Occipital lobe (tissue), 2 donors: ENCODE measurements around the gene FOLR3. TPM values are rescaled to one million over a fixed set of nuclear protein-coding genes. Genes with fewer than 3 reads are reported as not detected.
"Not testable (repeated sequence)": the region's sequence is repeated elsewhere in the genome, so short reads cannot be mapped to it uniquely, and the experiment has no call there.

Source experiments
- DNase-seq: peaks from one replicate; lab custom pipeline; 2025; lab: John Stamatoyannopoulos, UW
- total RNA-seq: library from RNA; depleted of rRNA; stranded (reverse); fragments of >200 nt; gene quantifications from one replicate; pipeline ENCODE4 v1.2.3, GENCODE V29; 2014

The FOLR3 gene
- total RNA-seq, 1 donor from 2014 or later, result not detected

DNA sequence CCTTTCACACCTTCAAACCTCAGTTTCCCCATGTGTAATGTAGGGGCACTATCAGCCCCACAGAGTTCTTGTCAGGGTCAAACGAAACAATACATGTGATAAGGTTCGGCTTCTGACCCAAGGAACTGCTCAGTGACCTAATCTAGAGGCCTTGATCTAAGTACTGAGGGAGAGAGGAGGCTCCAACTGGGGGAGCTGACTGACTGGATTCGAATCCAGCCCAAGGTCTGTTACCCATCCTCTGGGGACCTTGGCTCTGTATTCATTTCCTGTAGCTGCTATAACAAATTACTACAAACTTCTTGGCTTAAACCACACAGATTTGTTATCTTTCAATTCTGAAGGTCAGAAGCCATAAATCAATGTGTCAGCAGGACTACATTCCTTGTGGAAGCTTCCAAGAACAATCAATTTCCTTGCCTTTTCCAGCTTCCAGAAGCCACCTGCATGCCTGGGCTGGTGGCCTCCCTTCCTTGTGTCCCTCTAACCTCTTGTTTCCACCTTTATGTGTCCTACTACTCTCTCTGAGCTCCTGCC lies 12.3 kb upstream of the FOLR3 start:
- DNase-seq, result no peak

DNA sequence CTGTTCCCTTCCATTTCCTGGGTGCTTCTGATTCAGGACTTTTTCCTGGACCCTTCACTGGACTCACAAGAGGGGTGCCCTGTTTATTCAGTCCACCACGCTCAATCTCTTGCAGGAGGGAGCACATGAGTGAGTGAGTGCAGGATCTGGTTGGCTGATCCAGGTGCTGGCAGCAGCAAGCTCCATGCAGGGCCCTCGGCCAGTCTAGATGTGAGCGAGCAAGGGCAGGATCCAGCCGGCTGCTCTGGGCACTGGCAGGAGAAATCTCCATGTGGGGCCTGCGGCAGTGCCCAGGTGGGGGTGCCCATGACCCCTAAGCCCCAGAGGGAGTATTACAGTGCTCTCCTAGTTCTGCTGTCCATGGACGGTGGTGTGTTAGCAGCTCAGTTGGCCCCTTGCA lies 11.5 kb upstream of the FOLR3 start:
- no peak for DNase-seq

DNA sequence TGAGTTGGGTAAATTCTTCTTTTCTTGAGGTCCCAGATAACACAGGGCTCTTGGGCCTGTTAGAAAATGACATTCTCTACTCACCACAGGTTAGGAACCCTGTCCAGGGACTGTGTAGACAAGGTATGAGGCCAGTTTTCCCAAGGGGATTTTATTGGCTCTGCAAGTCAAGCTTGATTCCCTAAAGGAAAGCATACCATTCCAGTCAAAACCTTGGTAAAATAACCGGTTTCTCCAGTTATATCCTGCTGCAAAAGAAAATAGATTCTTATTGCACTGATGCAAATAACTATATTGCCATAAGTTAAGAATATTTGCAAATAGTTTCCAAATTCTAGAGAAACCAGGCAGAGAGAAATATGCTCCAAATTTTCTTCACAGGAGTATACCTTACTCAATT lies 9.6 kb upstream of the FOLR3 start:
- no peak for DNase-seq

DNA sequence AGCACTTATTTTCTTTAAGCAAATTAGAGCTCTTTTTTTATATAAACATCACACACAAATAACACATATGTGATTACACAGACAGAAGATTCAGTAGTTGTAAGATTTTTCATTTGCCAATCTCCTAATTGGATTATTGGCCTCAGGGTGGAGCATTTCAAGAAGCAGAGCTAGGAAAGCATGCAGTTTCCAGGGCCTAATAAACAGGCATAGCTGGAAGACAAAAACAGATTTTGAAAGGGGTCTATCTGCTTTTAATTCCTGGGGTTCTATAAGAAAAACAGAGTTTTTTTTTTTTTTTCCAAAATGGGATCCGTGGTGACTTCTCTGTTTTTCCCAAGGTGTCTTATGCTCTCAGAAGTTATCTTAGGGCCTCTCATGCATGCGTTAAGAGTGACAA lies 7.6 kb upstream of the FOLR3 start:
- DNase-seq, result no peak

DNA sequence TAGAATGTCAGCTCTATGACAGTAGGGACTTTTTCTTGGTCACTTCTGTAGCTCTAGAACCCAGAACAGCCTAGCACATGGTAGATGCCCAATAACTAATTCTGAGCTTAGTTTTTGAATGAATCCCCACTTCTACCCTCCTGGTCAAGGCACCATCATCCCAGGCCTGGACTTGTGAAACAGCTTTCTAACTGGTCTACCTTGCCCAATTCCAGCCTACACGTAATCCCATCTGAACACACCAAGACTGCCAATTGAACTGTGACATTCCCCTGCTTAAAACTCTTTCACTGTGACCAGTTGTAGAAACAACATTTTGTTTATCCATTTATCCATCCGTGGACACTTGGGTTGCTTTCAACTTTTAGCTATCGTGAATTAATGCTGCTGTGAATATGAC lies 6.1 kb upstream of the FOLR3 start:
- no peak for DNase-seq

DNA sequence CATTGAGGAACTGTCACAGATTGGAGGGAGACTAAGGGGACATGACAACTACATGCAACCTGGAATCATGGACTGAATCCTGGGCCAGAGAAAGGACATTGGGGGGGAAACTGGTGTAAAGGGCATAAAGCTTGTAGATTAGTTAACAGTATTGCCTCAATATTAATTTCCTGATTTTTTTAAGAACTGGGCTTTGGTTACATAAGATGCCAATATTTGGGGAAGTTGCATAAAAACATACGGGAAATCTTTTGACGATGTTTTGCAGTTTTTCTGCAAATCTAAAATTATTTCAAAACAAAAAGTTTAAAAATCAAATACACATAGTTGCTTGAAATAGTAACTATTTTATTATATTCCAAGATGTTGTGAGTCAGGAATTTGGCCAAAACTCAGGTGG lies 2.9 kb upstream of the FOLR3 start:
- no peak for DNase-seq

DNA sequence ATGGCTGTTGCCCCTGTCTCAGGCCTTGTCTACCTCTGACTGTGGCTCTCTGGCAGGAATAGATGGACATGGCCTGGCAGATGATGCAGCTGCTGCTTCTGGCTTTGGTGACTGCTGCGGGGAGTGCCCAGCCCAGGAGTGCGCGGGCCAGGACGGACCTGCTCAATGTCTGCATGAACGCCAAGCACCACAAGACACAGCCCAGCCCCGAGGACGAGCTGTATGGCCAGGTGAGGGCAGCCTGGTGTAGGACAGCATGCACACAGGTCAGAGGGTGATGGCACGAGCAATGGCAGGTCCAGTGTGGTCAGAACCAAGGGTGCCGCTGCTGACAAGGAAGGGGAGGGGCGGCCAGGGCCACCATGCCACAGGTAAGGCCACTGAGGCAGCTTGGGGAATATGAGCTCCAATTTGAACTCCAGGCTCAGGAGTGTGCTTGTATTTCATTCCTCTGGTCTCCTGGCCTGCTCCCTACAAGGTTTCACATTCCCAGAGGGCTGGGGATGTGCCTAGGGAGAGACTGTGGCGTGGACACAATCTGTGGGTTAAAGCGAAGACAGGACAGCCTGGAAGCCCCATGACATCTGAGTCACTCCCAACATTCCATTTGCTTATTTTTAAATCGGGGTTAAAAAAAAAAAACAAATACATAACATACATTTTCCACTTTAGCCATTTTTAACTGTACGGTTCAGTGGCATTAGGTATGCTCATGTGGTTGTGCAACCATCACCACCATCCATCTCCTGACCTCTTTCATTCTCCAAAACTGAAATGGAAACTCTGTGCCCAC lies 562 bp downstream of the FOLR3 start:
- DNase-seq, result no peak

DNA sequence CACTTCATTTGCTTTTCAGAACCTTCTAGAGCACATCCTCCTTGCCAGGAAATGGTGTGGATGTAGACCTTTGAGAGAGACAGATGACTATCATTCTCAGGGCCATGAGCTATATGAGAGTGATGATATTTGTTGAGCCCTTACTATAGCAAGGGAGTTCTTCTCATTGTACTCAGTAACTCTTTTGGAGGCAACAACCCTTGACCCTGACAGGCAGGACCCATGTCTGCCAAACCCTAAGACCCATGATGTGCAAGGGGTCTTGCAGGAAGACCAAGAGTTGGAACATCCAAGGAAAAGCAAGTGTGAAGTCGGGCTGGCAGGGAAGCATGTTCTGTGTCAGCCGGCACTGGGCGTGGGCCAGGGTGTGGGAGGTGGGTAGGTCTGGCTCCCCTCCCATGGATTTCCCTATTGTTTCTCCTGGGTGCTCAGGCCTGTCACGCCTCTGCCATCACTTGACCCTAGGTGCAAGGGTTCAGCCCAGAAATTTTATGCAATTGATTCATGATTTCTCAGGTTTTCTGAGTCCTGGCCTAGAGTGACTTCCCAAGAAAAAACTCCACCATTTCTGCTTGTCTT lies 1.2 kb downstream of the FOLR3 start:
- DNase-seq, result no peak

DNA sequence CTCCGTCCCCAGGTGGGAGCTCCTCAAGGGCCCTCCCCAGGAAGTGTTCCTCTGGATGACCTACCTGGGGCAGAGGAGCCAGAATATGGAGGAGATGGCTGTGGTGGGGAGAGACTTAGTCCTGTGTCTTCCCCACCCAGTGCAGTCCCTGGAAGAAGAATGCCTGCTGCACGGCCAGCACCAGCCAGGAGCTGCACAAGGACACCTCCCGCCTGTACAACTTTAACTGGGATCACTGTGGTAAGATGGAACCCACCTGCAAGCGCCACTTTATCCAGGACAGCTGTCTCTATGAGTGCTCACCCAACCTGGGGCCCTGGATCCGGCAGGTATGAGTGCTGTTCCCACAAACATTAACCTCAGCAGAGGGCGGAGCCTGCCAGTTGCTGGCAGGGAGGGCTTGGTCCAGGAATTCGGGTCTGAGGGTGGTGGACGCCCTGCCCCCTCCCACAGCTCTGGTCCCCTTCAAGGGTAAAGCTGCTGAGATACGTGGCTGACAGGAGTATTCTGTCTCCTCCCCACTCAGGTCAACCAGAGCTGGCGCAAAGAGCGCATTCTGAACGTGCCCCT lies 3.4 kb downstream of the FOLR3 start:
- DNase-seq, result no peak

DNA sequence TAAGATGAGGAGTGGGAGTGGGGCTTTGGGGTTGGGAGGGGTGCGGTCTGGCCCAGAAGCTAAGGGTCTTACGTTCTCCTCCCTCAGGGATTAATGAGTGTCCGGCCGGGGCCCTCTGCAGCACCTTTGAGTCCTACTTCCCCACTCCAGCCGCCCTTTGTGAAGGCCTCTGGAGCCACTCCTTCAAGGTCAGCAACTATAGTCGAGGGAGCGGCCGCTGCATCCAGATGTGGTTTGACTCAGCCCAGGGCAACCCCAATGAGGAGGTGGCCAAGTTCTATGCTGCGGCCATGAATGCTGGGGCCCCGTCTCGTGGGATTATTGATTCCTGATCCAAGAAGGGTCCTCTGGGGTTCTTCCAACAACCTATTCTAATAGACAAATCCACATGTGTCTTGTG lies 4.0 kb downstream of the FOLR3 start:
- no peak for DNase-seq

DNA sequence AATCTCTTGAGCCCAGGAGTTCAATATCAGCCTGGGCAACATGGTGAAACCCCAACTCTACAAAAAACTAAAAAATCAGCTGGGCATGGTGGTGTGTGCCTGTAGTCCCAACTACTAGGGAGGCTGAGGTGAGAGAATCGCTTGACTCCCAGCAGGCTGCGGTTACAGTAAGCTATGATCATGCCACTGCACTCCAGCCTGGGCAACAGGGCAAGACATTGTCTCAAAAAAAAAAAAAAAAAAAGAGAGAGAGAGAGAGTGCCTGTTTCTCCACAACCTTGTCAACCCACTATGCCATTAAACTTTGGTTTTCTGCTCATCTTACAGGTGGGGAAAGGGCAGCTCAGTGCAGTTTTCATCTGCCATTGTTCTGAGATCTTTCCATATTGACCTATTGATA lies 5.1 kb downstream of the FOLR3 start:
- no peak for DNase-seq

DNA sequence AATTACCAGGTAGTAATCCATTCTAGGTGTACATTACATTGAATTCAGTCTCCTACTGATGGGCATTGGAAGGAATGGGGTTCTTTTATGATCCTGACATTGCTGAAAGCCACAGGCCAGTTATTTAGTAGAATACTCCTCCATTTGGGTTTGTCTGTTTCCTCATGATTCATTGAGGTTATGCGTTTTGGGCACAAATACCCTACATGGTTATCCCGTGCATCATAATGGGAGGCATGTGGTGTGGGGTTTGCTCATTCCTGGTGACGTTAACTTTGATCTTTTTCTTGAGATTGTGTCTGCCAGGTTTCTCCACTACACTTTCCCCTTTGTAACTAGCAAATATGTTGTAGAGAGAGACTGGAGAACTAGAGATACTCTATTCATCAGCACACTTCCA lies 5.5 kb downstream of the FOLR3 start:
- DNase-seq, result no peak

DNA sequence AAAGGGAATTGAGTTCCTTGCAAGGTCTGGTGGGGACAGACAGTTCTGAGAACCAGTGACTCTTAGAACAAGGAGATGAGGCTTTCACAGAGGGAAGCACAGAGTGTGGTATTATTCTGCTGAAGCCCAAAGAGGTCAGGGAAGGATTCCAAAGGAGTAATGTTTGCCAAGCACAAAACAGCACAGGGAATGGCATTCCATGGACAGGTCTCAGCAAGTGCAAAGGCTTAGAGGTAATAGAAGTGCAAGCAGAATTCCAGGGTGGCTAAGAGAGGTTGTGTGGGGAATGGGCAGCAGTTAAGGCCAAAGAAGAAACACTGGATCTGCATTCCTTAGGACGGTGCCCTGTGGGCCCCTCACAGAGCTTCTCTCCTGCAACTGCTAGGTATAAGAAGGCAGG lies 6.6 kb downstream of the FOLR3 start:
- DNase-seq, result not testable (repeated sequence)

DNA sequence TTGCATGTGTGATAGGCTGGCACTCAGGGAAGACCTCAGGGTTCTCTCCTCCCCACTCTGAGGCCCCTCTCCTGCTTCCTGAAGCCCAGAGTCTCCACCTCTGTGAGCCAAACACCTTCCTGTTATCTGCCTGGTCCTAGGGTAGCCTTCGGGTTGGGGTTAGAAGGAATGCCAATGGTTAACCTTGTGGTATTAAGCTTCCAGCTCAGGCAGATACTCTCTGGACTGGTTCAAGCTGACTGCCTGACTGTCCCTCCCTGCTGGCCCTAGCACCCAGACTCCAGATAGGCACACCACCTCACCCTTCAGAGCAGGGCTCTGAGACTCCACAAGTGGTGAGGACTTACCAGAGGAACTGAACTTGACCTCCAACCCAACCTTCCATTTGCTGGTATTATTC lies 7.0 kb downstream of the FOLR3 start:
- not testable (repeated sequence) for DNase-seq

DNA sequence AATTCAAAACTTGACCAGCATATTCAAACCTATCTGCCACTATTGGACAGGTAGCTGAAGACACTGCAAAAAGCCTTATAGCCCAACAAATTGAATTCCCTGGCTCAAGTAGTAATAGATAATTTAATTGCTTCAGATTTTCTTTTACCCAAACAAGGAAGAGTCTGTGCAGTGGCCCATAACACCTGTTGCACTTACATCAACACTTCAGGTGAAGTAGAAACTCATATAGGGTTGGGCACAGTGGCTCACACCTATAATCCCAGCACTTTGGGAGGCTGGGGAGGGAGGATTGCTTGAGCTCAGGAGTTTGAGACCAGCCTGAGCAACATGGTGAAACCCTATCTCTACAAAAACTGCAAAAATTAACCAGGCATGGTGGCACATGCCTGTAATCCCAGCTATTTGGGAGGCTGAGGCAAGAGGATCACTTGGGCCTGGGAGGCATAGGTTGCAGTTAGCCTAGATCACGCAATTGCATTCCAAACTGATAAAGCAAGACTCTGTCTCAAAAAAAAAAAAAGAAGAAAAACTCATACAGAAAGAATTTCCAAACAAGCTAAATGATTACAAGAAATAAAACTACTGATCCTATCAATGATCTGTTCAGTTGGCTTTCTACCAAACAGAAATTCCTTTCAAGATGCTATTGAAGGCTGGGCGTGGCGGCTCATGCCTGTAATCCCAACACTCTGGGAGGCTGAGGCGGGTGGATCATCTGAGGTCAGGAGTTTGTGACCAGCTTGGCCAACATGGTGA lies 9.5 kb downstream of the FOLR3 start:
- DNase-seq, result no peak

DNA sequence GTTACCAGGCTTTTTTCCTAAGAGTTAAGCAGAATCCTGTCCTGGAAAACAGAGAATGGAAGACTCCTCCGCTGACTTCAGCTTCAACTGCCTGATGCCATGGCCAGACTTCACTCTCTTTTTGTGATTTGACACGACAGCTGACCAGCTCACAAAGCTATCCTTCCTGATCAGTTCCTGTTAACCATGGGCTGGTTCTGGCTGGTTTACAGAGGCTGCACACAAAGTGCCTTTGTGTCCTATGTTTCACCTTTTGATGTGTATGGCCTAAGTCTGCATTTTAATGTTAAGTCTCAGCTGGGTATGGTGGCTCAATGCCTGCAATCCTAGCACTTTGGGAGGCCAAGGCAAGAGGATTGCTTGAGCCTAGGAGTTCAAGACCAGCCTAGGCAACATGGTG lies 11.1 kb downstream of the FOLR3 start:
- DNase-seq, result no peak

DNA sequence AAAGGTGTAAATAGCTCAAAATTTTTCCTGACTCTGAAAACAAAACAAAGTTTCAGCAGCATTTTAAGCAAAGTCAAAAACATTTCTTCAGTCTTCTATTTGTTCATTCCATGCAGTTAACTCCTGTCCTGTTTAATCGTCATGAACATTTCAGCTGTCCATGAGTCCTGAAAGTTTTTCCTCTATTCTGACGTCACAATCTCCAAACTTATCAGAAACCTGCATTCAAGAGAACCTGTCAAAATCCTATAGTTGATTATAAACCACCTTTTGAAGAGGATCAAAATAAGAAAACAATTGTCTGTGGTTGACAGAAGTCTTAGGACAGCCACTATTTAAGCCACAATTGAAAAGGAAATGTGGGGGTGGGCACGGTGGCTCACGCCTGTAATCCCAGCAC lies 15.4 kb downstream of the FOLR3 start:
- no peak for DNase-seq

DNA sequence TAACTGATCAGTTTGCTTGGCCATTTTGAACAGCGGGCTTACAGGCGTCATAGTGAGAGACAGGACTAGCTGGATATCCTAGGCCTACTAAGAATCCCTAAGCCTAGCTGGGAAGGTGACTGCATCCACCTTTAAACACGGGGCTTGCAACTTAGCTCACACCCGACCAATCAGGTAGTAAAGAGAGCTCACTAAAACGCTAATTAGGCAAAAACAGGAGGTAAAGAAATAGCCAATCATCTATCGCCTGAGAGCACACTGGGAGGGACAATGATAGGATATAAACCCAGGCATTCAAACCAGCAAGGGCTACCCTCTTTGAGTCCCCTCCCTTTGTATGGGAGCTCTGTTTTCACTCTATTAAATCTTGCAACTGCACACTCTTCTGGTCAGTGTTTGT lies 18.3 kb downstream of the FOLR3 start:
- not testable (repeated sequence) for DNase-seq

DNA sequence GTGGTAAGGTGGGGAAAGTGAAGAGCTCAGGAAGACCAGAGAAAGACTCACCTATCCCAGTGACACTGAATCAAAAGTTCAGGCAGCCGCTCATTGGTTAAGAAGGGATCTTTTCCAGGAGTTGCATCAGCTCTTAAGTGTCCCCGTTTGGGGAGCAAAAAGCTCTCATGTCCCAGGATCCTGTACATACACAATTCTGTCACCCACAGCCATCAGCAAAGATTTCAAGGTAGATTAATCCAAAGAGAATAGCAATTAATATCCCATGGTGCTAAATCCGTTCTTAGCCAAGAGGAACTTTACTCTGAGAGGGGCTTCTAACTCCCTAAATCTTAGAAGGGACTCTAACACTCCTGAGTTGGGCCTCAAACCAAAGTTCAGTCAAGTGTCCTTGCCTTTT lies 19.3 kb downstream of the FOLR3 start:
- no peak for DNase-seq

DNA sequence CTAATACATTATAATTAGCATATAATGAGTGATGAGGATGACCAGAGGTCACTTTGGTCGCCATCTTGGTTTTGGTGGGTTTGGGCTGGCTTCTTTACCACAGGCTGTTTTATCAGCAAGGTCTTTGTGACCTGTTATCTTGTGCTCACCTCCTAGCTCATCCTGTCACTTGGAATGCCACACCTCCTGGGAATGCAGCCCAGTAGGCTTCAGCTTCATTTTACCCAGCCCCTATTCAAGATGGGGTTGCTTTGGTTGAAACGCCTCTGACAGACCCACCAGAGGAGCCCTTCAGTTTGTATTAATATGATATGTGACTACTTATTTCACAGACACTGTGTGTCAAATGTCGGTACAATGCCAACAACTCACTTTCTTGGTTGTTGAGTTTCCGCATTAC lies 20.2 kb downstream of the FOLR3 start:
- DNase-seq, result no peak

DNA sequence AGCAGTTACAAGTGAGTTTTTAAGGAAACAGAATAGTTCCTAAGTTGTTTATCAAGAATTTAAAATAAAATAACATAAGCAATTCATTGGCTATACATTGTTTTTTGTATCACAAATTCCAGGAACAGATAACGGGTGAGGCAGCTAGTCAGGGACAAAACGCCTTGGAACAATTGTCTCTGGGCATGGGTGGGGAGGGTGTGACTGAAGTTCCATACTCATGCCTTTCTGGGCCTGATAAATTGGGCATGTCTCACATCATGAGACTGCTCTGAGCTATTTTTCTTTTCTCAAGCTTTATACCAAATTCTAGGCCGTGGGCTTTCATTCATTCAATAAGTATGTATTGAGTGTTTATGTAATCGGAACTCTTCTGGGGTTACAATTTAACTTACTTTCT lies 21.6 kb downstream of the FOLR3 start:
- DNase-seq, result no peak

DNA sequence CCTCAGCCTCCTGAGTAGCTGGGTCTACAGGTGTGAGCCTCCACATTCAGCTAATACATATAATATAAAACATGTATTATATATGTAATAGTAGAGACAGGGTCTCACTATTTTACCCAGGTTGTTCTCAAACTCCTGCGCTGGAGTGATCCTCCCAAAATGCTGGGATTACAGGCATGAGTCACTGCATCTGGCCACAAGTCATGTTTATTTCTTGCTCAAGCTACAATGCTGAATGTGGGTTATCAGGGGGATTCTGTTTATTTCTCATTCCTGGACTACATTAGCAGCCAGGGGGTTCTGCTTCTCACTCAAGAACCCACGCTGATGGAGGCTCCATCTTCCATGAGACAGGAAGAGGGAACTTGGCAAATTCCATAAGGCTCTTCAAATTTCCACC lies 24.8 kb downstream of the FOLR3 start:
- DNase-seq, result no peak
